DOHH2 (cell line): Measurements from ENCODE around the gene KIAA1671.

Experiments
- H3F3A ChIP-seq: fragments of 200-600 bp; sonication (generic), shearing (Covaris generic); 2 replicates; pipeline ENCODE4 v1.6.0; 2016; ENCODE audit warnings: antibody characterized with exemption, mild to moderate bottlenecking; ENCODE audit not compliant: control insufficient read depth, insufficient read depth
- H3K27ac ChIP-seq: fragments of 200-600 bp; sonication (generic); 2 replicates; pipeline ENCODE4 v1.5.1; 2014; ENCODE audit warnings: low read depth, mild to moderate bottlenecking, low read length, moderate library complexity
- H3K27me3 ChIP-seq: fragments of 200-600 bp; sonication (generic); 2 replicates; pipeline ENCODE4 v1.6.1; 2014; ENCODE audit warnings: mild to moderate bottlenecking, low read length, mixed read lengths; ENCODE audit not compliant: control insufficient read depth
- H3K36me3 ChIP-seq: fragments of 200-600 bp; sonication (generic); 2 replicates; pipeline ENCODE4 v1.6.1; 2014; ENCODE audit warnings: mild to moderate bottlenecking, low read length, moderate library complexity, mixed read lengths; ENCODE audit not compliant: control insufficient read depth
- H3K4me1 ChIP-seq: fragments of 200-600 bp; sonication (generic); 2 replicates; pipeline ENCODE4 v1.6.1; 2014; ENCODE audit warnings: mild to moderate bottlenecking, low read length, mixed read lengths; ENCODE audit not compliant: control insufficient read depth
- H3K4me2 ChIP-seq: fragments of 200-600 bp; sonication (generic); 2 replicates; pipeline ENCODE4 v1.6.0; 2014; ENCODE audit warnings: mild to moderate bottlenecking, low read length, moderate library complexity
- H3K4me3 ChIP-seq: fragments of 200-600 bp; sonication (generic); 2 replicates; pipeline ENCODE4 v1.5.1; 2014; ENCODE audit warnings: mild to moderate bottlenecking, low read length, mixed read lengths
- H3K79me2 ChIP-seq: fragments of 200-600 bp; sonication (generic); 2 replicates; pipeline ENCODE4 v1.6.1; 2014; ENCODE audit warnings: mild to moderate bottlenecking, low read length, mixed read lengths; ENCODE audit not compliant: control insufficient read depth
- H3K9me2 ChIP-seq: fragments of 200-600 bp; sonication (generic); replicated peaks from 2 replicates; pipeline ENCODE4 v1.6.1; 2014; ENCODE audit warnings: mild to moderate bottlenecking, low read length, mixed read lengths; ENCODE audit not compliant: control insufficient read depth
- H3K9me3 ChIP-seq: fragments of 200-600 bp; sonication (generic); 2 replicates; pipeline ENCODE4 v1.6.1; 2014; ENCODE audit warnings: antibody characterized with exemption, low read length, mixed read lengths; ENCODE audit not compliant: control insufficient read depth, insufficient read depth
- H4K20me1 ChIP-seq: fragments of 200-600 bp; sonication (generic); 2 replicates; pipeline ENCODE4 v1.6.0; 2014; ENCODE audit warnings: low read depth, mild to moderate bottlenecking, antibody characterized with exemption, low read length, moderate library complexity; ENCODE audit not compliant: control insufficient read depth, insufficient read depth
- EZH2phosphoT487 ChIP-seq: fragments of 200-600 bp; sonication (generic); IDR thresholded peaks from 2 replicates; pipeline ENCODE4 v1.6.1; 2017; ENCODE audit warnings: borderline replicate concordance, mild to moderate bottlenecking, antibody characterized with exemption, low read length, moderate library complexity, mixed read lengths
- TF ChIP-seq, protein P1 (sequence below): fragments of 200-600 bp; sonication (generic); IDR thresholded peaks from one replicate; pipeline ENCODE4 v1.5.1; 2014; ENCODE audit warnings: antibody characterized with exemption, mild to moderate bottlenecking, low read depth, low read length; ENCODE audit not compliant: poor library complexity, severe bottlenecking

The KIAA1671 gene

DNA sequence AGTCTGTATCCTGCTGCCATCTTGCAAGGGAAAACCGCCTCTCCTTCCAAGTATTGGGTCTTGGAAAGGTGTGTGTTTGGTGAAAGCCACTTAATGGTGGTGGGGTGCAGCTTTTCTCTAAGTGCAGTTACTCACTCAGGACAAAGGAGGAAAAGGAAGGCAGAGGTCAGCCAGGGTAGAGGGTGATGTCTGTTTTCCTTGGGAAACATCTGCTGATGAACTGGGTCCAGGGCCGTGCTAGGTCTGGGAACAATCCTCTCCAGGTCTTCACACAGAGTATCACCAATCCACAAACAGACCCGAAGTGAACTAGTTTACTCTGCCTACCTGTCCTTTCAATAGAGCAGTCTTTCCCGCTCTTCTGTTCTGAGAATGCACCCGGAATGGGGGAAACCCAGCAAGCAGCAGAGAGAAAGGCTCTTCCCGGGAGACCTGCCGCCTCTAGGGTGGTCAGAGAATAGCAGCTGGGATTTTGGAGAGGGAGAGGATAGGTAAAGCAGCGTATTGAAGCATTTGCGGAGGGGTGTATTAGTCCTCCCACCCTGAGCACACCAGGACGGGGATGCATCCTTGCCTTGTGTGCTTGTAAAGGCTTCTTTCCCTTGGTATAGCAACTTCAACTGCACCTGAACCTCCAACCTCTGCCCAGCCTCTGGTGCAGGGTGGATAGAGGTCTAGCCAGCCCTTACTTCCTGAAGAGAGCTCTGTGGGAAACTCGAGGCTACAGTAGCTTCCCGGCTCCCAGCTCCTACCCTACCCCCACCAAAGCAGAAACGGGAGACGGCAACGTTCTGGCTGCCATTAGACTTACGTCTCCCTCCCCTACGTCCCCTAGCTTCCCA lies 26.7 kb upstream of the KIAA1671 start:
- Histone ChIP-seq H3K79me2 (no peaks in the 10 kb centered on the region), H3K27ac (no peak overlapping the region), H3K36me3 (no peaks in the 10 kb centered on the region), H3K9me3 (no peaks in the 10 kb centered on the region), H3K9me2 (no peaks in the 10 kb centered on the region), H4K20me1 (no peaks in the 10 kb centered on the region), H3K4me2 (no peak overlapping the region), H3F3A (no peaks in the 10 kb centered on the region), H3K4me1 (no peaks in the 10 kb centered on the region), H3K4me3 (no peak overlapping the region), H3K27me3 (peaks cover 1% of the 10 kb centered on the region; the same call in 1 of the 2 replicates)
- TF ChIP-seq, protein P1, sequence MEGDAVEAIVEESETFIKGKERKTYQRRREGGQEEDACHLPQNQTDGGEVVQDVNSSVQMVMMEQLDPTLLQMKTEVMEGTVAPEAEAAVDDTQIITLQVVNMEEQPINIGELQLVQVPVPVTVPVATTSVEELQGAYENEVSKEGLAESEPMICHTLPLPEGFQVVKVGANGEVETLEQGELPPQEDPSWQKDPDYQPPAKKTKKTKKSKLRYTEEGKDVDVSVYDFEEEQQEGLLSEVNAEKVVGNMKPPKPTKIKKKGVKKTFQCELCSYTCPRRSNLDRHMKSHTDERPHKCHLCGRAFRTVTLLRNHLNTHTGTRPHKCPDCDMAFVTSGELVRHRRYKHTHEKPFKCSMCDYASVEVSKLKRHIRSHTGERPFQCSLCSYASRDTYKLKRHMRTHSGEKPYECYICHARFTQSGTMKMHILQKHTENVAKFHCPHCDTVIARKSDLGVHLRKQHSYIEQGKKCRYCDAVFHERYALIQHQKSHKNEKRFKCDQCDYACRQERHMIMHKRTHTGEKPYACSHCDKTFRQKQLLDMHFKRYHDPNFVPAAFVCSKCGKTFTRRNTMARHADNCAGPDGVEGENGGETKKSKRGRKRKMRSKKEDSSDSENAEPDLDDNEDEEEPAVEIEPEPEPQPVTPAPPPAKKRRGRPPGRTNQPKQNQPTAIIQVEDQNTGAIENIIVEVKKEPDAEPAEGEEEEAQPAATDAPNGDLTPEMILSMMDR = no peak
- TF ChIP-seq EZH2phosphoT487 = no peak

DNA sequence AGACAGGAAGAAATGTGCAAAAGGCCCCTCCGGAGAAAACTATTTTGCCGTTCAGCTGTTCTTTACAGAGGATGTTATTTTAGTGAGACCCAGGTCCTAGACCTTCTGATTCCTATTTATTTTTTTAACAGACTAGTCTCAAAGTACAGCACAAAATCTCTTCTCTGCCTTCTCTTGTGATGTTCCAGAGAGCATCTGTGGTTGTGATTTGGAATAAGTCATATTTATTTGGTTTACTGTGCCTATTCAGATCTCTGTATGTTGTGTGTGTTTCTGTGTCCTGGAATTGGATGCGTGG lies 26.1 kb upstream of the KIAA1671 start:
- Histone ChIP-seq H3F3A (no peaks in the 10 kb centered on the region), H3K36me3 (no peaks in the 10 kb centered on the region), H3K9me3 (no peaks in the 10 kb centered on the region), H3K9me2 (no peaks in the 10 kb centered on the region), H3K4me2 (no peak overlapping the region), H3K4me1 (no peaks in the 10 kb centered on the region), H4K20me1 (no peaks in the 10 kb centered on the region), H3K27me3 (peaks cover 7% of the 10 kb centered on the region), H3K79me2 (no peaks in the 10 kb centered on the region), H3K27ac (no peak overlapping the region), H3K4me3 (no peak overlapping the region)
- TF ChIP-seq, protein P1 = no peak
- no peak for TF ChIP-seq EZH2phosphoT487

DNA sequence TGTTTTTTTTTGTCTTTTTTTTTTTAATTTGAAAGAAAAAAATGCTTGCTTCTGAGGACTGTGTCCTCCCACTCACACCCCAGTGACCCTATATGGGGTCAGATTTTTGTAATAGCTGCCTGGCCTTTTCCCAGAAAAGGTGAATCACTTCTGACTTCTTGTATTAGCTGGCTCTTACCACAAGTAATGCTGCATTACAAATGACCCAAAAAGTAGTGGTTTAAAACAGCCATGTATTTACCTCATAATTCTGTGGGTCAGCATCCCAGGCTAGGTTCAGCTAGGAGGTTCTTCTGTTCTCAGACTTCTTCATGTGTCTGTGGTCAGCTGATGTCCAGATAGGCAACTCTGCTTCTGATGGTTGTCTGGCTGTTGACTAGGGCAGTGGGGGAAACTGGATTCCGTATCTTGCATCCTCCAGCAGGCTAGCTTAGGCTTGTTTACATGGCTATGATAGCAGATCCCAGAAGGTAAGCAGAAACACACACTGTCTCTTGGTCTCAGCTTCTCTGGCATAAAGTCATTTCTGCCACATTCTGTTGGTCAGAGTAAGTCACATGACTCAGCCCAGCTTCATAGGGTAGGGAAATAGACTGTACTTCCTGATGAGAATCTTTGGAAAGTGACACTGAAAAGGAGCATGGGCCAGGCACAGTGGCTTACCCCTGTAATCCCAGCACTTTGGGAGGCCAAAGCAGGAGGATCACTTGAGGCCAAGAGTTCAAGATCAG lies 25.5 kb upstream of the KIAA1671 start:
- Histone ChIP-seq H3K79me2 (no peaks in the 10 kb centered on the region), H3K27me3 (peaks cover 14% of the 10 kb centered on the region), H3K9me2 (no peaks in the 10 kb centered on the region), H3K27ac (no peak overlapping the region), H3K36me3 (no peaks in the 10 kb centered on the region), H3K4me3 (no peak overlapping the region), H3F3A (no peaks in the 10 kb centered on the region), H3K4me2 (no peak overlapping the region), H4K20me1 (no peaks in the 10 kb centered on the region), H3K4me1 (no peaks in the 10 kb centered on the region), H3K9me3 (no peaks in the 10 kb centered on the region)
- TF ChIP-seq EZH2phosphoT487 = no peak
- TF ChIP-seq, protein P1 = no peak
